ENCODE results near the gene GBA3.

GBA3 gene

DNA sequence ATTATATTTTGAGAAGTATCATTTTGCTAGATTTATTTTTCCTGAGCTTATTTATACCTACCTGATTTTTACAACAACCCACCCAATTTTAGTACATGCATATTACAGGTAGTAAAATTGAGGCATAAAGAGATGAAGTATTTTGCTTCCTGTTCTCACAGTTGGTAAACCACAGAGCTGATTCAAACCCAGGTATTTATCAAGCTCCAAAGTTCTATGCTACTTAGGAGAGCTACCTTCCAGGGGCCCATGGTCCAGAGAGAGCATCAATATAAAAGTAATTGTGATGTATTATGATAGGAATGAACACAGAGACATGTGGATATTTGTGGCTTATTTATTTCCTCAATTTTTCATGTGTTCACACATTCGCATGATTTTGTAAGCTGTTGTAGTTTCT is 20.2 kb upstream of the GBA3 start:
- no peak overlapping the region for H3K9ac ChIP-seq (ENCODE audit: low read length)
- peaks cover 14% of the 10 kb centered on the region for H3K4me1 ChIP-seq (ENCODE audit: control insufficient read depth, insufficient read depth, low read length)
- H3K9me3 ChIP-seq (ENCODE audit: control insufficient read depth, low read length), result no peaks in the 10 kb centered on the region
- H3K36me3 ChIP-seq (ENCODE audit: control insufficient read depth, insufficient read depth, low read length, severe bottlenecking), result no peaks in the 10 kb centered on the region
- no peaks in the 10 kb centered on the region for H3K27me3 ChIP-seq (replicated peaks; ENCODE audit: control insufficient read depth, insufficient read depth, low read length)
- no peak for DNase-seq (ENCODE audit: low read depth)
- no peak overlapping the region for H3K4me3 ChIP-seq (ENCODE audit: low read length)

- Histone ChIP-seq H3K9me3 (ENCODE audit: control insufficient read depth, low read length) (no peaks in the 10 kb centered on the region), H3K9ac (ENCODE audit: low read length) (no peak overlapping the region), H3K4me1 (ENCODE audit: control insufficient read depth, insufficient read depth, low read length) (peaks cover 9% of the 10 kb centered on the region), H3K27me3 (replicated peaks; ENCODE audit: control insufficient read depth, insufficient read depth, low read length) (no peaks in the 10 kb centered on the region), H3K4me3 (ENCODE audit: low read length) (no peak overlapping the region), H3K36me3 (ENCODE audit: control insufficient read depth, insufficient read depth, low read length, severe bottlenecking) (no peaks in the 10 kb centered on the region)
- DNase-seq (ENCODE audit: low read depth), result no peak
Observed at GRCh38 chr4:22672944-22673343, 19.8 kb upstream of the GBA3 start.

DNA sequence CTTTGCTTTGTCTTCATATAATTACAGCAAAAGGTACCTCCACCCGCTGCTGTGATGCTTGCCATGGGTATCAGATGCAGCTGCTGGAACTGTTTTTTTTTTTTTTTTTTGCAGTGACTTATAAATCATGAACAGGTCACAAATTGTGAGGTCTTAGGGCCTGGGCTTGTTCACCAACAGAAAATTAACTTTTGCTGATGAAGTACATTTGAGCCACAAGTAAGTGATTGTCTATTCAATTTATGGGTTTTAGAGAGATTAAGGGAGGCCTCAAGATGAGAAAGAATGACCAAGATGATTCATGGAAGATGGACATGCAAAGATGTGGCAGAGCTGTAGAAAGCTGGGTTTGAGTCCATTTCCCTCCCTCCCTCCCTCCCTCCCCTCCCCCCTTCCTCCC is 18.0 kb upstream of the GBA3 start:
- H3K27me3 ChIP-seq (replicated peaks; ENCODE audit: control insufficient read depth, insufficient read depth, low read length), result no peaks in the 10 kb centered on the region
- no peak for DNase-seq (ENCODE audit: low read depth)

GRCh38 chr4:22676063-22676462 is 16.7 kb upstream of the GBA3 start:
- H3K36me3 ChIP-seq (ENCODE audit: control insufficient read depth, insufficient read depth, low read length, severe bottlenecking), result no peaks in the 10 kb centered on the region
- no peaks in the 10 kb centered on the region for H3K9me3 ChIP-seq (ENCODE audit: control insufficient read depth, low read length)
- H3K4me1 ChIP-seq (ENCODE audit: control insufficient read depth, insufficient read depth, low read length), result peaks cover 13% of the 10 kb centered on the region
- no peak for DNase-seq (ENCODE audit: low read depth)
- H3K9ac ChIP-seq (ENCODE audit: low read length), result no peak overlapping the region
- no peaks in the 10 kb centered on the region for H3K27me3 ChIP-seq (replicated peaks; ENCODE audit: control insufficient read depth, insufficient read depth, low read length)
- H3K4me3 ChIP-seq (ENCODE audit: low read length), result no peak overlapping the region

More for the DNA sequence above, 18.0 kb upstream of the GBA3 start:
- Histone ChIP-seq H3K4me1 (ENCODE audit: control insufficient read depth, insufficient read depth, low read length) (peaks cover 8% of the 10 kb centered on the region), H3K9me3 (ENCODE audit: control insufficient read depth, low read length) (no peaks in the 10 kb centered on the region), H3K9ac (ENCODE audit: low read length) (no peak overlapping the region), H3K36me3 (ENCODE audit: control insufficient read depth, insufficient read depth, low read length, severe bottlenecking) (no peaks in the 10 kb centered on the region), H3K4me3 (ENCODE audit: low read length) (no peak overlapping the region)

- Histone ChIP-seq H3K4me1 (ENCODE audit: control insufficient read depth, insufficient read depth, low read length) (peaks cover 13% of the 10 kb centered on the region), H3K27me3 (replicated peaks; ENCODE audit: control insufficient read depth, insufficient read depth, low read length) (no peaks in the 10 kb centered on the region), H3K4me3 (ENCODE audit: low read length) (no peak overlapping the region), H3K36me3 (ENCODE audit: control insufficient read depth, insufficient read depth, low read length, severe bottlenecking) (no peaks in the 10 kb centered on the region), H3K9ac (ENCODE audit: low read length) (no peak overlapping the region), H3K9me3 (ENCODE audit: control insufficient read depth, low read length) (no peaks in the 10 kb centered on the region)
- no peak for DNase-seq (ENCODE audit: low read depth)
Observed at GRCh38 chr4:22677780-22678179, 15.0 kb upstream of the GBA3 start.

GRCh38 chr4:22678940-22679854 is 13.5 kb upstream of the GBA3 start:
- Histone ChIP-seq H3K36me3 (ENCODE audit: control insufficient read depth, insufficient read depth, low read length, severe bottlenecking) (no peaks in the 10 kb centered on the region), H3K4me3 (ENCODE audit: low read length) (no peak overlapping the region), H3K9ac (ENCODE audit: low read length) (no peak overlapping the region), H3K4me1 (ENCODE audit: control insufficient read depth, insufficient read depth, low read length) (peaks cover 13% of the 10 kb centered on the region), H3K9me3 (ENCODE audit: control insufficient read depth, low read length) (no peaks in the 10 kb centered on the region), H3K27me3 (replicated peaks; ENCODE audit: control insufficient read depth, insufficient read depth, low read length) (no peaks in the 10 kb centered on the region)
- DNase-seq (ENCODE audit: low read depth), result peak; percentile 20

GRCh38 chr4:22680065-22680642 is 12.6 kb upstream of the GBA3 start:
- Histone ChIP-seq H3K36me3 (ENCODE audit: control insufficient read depth, insufficient read depth, low read length, severe bottlenecking) (no peaks in the 10 kb centered on the region), H3K9me3 (ENCODE audit: control insufficient read depth, low read length) (no peaks in the 10 kb centered on the region), H3K27me3 (replicated peaks; ENCODE audit: control insufficient read depth, insufficient read depth, low read length) (no peaks in the 10 kb centered on the region), H3K9ac (ENCODE audit: low read length) (peak overlapping the region; percentile 46), H3K4me3 (ENCODE audit: low read length) (peak overlapping the region; percentile 38), H3K4me1 (ENCODE audit: control insufficient read depth, insufficient read depth, low read length) (peaks cover 13% of the 10 kb centered on the region)
- no peak for DNase-seq (ENCODE audit: low read depth)

- Histone ChIP-seq H3K4me1 (ENCODE audit: control insufficient read depth, insufficient read depth, low read length) (peaks cover 13% of the 10 kb centered on the region), H3K9ac (ENCODE audit: low read length) (no peak overlapping the region), H3K4me3 (ENCODE audit: low read length) (no peak overlapping the region), H3K36me3 (ENCODE audit: control insufficient read depth, insufficient read depth, low read length, severe bottlenecking) (no peaks in the 10 kb centered on the region), H3K9me3 (ENCODE audit: control insufficient read depth, low read length) (no peaks in the 10 kb centered on the region), H3K27me3 (replicated peaks; ENCODE audit: control insufficient read depth, insufficient read depth, low read length) (no peaks in the 10 kb centered on the region)
- DNase-seq (ENCODE audit: low read depth), result no peak
Observed at GRCh38 chr4:22683726-22684125, 9.0 kb upstream of the GBA3 start.

DNA sequence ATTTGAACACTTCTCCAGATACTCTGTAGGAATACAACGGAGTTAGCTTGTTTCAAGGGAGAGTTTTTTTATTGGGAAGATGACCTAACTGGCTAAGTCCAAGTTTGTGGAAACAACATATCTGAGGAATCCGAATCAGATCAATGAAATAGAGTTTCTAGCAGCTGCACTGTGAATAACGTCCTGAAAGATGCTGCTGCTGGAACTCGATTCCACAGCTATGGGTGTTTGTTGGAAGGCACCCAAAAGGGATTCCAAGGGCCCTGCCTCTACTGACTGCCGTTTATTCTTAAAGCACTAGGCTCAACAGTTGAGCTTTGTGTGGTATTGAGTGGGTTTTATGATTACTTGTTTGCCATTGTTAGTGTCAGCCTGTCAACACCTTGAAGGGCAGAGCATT is 6.6 kb upstream of the GBA3 start:
- no peak overlapping the region for H3K4me3 ChIP-seq (ENCODE audit: low read length)
- no peaks in the 10 kb centered on the region for H3K36me3 ChIP-seq (ENCODE audit: control insufficient read depth, insufficient read depth, low read length, severe bottlenecking)
- H3K9me3 ChIP-seq (ENCODE audit: control insufficient read depth, low read length), result no peaks in the 10 kb centered on the region
- H3K9ac ChIP-seq (ENCODE audit: low read length), result no peak overlapping the region
- no peaks in the 10 kb centered on the region for H3K4me1 ChIP-seq (ENCODE audit: control insufficient read depth, insufficient read depth, low read length)
- H3K27me3 ChIP-seq (replicated peaks; ENCODE audit: control insufficient read depth, insufficient read depth, low read length), result no peaks in the 10 kb centered on the region
- no peak for DNase-seq (ENCODE audit: low read depth)

- DNase-seq (ENCODE audit: low read depth), result no peak
- H3K27me3 ChIP-seq (replicated peaks; ENCODE audit: control insufficient read depth, insufficient read depth, low read length), result no peaks in the 10 kb centered on the region
- H3K36me3 ChIP-seq (ENCODE audit: control insufficient read depth, insufficient read depth, low read length, severe bottlenecking), result no peaks in the 10 kb centered on the region
- H3K9ac ChIP-seq (ENCODE audit: low read length), result no peak overlapping the region
- no peak overlapping the region for H3K4me3 ChIP-seq (ENCODE audit: low read length)
- peaks cover 4% of the 10 kb centered on the region for H3K4me1 ChIP-seq (ENCODE audit: control insufficient read depth, insufficient read depth, low read length)
- no peaks in the 10 kb centered on the region for H3K9me3 ChIP-seq (ENCODE audit: control insufficient read depth, low read length)
Observed at GRCh38 chr4:22688236-22688635, 4.5 kb upstream of the GBA3 start.

DNA sequence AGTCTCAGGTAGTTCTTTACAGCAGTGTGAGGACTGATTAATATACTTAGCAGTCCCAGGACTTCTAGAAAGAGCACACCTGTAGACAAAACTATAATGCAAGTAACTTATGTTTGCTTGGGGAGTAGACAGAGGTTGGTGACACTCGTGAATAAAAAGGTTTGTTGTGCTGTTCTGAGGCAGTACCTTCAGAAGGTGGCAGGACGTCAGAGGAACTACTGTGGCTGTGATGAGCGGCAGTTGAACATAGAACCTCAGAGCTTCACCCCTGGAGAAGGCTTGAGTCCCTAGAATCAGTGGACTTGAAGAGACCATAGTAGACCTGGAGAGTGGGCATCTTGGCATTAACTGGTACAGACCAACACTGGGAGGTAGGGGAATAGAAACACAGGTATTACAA is 3.3 kb upstream of the GBA3 start:
- Histone ChIP-seq H3K27me3 (replicated peaks; ENCODE audit: control insufficient read depth, insufficient read depth, low read length) (no peaks in the 10 kb centered on the region), H3K9me3 (ENCODE audit: control insufficient read depth, low read length) (no peaks in the 10 kb centered on the region), H3K36me3 (ENCODE audit: control insufficient read depth, insufficient read depth, low read length, severe bottlenecking) (no peaks in the 10 kb centered on the region)

More for the DNA sequence above, 3.3 kb upstream of the GBA3 start:
- H3K4me1 ChIP-seq (ENCODE audit: control insufficient read depth, insufficient read depth, low read length), result peaks cover 8% of the 10 kb centered on the region
- H3K9ac ChIP-seq (ENCODE audit: low read length), result no peak overlapping the region
- H3K4me3 ChIP-seq (ENCODE audit: low read length), result no peak overlapping the region
- DNase-seq (ENCODE audit: low read depth), result no peak

All from adipocyte (in vitro differentiated cells).